Activated CD8-positive, alpha-beta memory T cell treated with anti-CD3 and anti-CD28 coated beads, Interleukin-2, amount 50 U/mL, for 48 hours (primary cell): ENCODE measurements around the gene LVRN.
"Not testable (repeated sequence)": the region's sequence is repeated elsewhere in the genome, so short reads cannot be mapped to it uniquely, and the experiment has no call there.

ENCODE experiments used
- DNase-seq: peaks from one replicate; pipeline ENCODE4 v3.0.0-alpha.2; 2020

Gene LVRN, protein sequence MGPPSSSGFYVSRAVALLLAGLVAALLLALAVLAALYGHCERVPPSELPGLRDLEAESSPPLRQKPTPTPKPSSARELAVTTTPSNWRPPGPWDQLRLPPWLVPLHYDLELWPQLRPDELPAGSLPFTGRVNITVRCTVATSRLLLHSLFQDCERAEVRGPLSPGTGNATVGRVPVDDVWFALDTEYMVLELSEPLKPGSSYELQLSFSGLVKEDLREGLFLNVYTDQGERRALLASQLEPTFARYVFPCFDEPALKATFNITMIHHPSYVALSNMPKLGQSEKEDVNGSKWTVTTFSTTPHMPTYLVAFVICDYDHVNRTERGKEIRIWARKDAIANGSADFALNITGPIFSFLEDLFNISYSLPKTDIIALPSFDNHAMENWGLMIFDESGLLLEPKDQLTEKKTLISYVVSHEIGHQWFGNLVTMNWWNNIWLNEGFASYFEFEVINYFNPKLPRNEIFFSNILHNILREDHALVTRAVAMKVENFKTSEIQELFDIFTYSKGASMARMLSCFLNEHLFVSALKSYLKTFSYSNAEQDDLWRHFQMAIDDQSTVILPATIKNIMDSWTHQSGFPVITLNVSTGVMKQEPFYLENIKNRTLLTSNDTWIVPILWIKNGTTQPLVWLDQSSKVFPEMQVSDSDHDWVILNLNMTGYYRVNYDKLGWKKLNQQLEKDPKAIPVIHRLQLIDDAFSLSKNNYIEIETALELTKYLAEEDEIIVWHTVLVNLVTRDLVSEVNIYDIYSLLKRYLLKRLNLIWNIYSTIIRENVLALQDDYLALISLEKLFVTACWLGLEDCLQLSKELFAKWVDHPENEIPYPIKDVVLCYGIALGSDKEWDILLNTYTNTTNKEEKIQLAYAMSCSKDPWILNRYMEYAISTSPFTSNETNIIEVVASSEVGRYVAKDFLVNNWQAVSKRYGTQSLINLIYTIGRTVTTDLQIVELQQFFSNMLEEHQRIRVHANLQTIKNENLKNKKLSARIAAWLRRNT

DNA sequence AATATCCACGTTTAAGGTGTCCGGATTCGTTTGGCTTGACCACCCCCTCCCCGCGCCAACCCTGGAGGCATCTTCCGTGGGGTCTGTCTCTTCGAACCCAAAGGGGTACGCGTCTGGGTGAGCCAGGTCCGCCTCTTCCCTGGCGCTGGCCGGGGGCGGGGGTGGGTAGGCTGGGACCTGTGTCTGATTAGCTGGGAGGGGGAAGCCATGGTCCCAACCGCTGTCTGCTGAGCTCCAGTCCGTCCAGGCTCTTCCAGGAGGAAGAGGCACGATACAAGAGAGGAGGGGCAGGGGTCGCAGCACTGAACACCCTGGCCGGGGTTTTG lies at the start of gene LVRN:
Gene LVRN (plus strand): TSS at position 237 of the 326 bp plus-strand sequence. CDS start 143 bp downstream, outside the sequence.
- DNase-seq, result peak; percentile 44

- DNase-seq, result not testable (repeated sequence)
These were observed 48.5 kb upstream of the LVRN start for GRCh38 chr5:115913623-115914400.

DNA sequence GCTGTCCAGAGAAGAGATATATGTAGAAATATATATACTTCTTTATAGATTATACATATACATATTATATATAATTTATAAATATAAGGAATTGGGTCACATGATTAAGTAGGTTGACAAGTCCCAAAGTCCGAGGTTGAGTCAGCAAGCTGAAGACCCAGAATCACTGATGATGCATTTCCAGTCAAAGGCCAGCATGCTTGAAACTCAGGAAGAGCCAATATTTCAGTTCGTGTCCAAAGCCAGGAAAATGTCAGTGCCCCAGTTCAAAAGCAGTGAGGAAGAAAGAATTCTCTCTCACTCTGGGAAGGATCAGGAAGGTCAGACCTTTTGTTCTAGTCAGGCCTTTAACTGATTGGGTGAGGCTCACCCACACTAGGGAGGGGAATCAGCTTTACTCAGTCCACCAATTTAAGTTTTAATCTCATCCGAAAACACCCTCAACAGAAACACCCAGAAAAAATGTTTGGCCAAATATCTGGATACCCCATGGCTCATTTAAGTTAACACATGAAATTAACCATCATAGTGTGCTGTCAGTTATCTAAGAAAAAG lies 42.0 kb upstream of the LVRN start:
- DNase-seq, result no peak

DNA sequence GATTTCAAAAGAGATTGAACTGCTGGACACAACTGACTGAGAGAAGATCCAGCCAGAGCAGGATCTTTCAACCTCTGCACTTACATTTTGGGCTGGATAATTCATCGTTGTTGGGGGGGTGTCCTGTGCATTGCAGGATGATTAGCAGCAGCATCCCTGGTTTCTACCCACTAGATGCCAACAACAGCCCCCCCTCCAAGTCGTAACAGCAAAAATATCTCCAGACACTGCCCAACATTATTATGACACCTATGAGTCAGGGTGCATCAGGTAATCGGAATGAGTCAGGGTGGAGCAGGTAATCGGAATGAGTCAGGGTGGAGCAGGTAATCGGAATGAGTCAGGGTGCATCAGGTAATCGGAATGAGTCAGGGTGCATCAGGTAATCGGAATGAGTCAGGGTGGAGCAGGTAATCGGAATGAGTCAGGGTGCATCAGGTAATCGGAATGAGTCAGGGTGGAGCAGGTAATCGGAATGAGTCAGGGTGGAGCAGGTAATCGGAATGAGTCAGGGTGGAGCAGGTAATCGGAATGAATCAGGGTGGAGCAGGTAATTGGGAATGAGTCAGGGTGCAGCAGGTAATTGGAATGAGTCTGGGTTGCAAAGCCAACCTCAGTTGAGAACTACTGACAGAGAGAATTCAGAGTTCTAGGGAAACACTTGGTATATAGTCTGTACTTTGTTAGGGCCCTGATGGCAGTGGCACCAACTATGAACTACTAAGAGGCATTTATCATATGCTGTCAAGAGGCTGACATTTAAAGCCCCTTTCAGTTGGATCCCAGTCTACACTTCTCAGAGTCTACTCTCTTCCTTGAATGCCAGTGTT lies 33.5 kb upstream of the LVRN start:
- not testable (repeated sequence) for DNase-seq

DNA sequence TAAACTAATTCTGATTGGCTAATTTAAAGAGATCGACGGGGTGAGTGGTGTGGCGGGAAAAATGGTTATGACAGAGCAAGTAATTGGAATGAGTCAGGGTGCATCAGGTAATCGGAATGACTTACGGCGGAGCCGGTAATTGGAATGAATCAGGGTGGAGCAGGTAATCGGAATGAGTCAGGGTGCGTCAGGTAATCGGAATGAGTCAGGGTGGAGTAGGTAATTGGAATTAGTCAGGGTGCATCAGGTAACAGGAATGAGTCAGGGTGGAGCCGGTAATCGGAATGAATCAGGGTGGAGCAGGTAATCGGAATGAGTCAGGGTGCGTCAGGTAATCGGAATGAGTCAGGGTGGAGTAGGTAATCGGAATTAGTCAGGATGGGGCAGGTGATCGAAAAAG lies 32.1 kb upstream of the LVRN start:
- not testable (repeated sequence) for DNase-seq

GRCh38 chr5:115930630-115931337 lies 31.5 kb upstream of the LVRN start:
- DNase-seq, result no peak

DNA sequence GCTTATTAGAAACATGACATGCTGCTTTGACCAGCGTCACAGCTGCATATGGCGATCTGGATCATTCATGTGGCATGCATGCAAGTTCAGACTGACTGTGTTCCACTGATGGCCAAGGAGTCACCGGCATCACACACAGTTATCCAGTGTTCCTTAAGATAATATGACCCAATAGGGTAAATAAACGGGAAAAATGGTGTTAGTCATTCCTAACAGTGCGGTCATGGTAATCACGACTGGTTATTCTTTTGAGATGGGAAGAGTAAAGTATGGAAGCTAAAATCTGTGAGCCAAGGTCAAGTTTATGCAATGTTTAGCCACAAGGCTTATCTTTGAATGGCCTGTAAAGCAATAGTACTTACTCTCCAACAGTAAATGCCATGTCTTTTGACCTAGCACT lies 29.3 kb upstream of the LVRN start:
- DNase-seq, result no peak

DNA sequence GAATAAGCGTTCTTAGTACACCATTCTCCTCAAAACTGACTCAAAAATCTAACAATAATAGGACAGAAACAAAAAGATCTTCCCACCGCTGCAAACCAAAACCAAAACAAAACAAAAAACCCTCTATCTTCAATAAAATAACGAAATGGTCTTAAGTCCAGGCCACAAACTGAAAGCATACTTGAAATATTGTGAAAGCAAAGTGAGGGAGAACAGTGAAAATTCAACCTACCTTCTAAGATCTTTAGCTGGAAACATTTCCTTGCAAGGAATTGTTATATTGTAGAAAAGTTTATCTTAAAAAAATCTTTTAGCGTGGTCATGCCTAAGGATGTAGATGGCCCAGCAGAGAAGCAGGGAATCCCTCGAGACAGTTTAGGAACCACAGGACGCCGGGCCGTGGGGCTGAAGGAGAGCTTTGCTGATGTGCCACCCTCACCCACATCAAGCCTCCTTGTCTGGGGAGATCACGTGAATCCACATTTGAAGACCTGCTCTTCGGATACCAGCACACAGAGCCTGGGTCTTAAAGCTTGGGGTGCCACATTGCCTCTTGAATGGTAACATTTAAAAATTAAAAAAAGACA lies 27.8 kb upstream of the LVRN start:
- no peak for DNase-seq

- no peak for DNase-seq
These were observed 26.2 kb upstream of the LVRN start for GRCh38 chr5:115936031-115936430.

GRCh38 chr5:115939059-115939458 lies 23.2 kb upstream of the LVRN start:
- DNase-seq, result no peak

DNA sequence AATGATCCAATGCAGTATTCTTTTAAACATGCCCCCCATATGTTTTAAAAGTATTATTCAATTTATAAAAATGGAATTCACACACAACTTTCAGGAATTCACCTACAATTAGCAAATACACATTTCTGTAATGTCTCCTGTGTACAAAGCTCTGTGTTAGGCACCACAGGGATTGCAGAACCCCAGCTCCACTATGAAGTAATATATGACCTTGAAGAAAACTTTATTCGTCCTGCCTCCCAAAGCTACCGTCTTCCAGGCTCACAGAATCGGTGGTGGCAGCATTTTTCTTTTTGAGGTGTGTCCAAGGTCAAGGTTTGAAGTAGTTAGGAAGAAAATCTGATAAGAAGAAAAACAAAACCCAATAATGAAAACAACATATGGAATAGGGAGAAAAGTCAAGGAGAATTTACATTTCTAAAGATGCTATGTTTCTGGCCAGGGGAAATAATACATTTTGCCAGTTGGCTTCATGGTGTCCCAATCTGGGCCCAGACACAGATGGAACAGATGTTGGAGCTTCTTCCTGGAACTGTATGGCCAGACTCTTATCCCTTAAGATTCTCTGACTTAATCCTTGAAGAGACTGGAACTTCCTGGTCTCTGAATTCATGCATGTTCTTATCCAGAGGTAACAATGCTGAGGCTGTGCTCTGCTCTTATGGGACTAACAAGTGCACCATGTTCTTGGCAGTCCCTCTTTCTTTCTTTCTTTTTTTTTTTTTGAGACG lies 22.0 kb upstream of the LVRN start:
- no peak for DNase-seq

DNA sequence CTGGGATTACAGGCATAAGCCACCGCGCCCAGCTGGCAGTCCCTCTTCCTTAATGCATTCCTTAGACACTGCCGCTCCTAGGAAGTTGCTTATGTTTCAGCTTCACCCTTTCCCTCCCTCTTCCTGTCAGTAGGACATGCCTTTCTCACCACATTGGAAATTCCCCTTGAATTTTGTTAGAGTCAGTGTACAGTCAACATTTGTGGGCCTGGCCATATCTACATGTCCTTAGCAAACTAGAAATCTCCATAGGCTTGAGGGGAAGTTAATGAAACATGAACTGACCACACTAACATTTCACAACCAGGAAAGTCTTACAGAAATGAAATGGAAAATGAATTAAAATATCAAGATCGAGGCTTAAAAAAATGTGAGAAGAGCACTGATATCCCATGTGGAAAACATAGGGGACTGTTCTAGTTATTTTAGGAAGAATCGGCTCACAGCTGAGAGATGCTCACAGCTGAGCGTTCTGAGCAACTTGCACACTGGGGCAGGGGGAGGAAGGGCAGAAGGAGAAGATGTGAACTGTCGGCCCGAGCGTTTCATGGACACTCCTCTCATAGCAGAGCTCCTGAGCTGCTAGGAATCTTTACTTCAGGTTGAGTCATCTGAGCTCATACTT lies 21.1 kb upstream of the LVRN start:
- no peak for DNase-seq

- DNase-seq, result no peak
These were observed 17.8 kb upstream of the LVRN start for GRCh38 chr5:115944501-115944900.

DNA sequence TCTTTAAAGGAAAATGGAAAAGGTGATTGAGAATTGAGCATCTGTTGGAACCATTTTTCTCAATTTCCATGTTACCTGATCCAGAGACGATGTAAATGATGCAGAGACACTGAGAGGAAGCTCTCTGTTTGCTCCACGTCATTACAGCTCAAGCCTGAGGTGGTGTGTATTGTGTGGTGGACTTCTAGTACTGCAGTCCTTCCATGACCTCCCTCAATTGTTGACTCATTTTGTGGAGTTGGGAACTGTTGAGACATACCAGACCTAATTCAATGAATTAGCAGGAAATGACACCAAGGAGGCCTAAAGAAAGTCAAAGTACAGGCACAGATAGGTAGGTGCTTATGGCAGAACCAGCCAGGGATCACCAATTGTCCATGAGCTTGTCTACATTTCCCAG lies 15.6 kb upstream of the LVRN start:
- no peak for DNase-seq

- no peak for DNase-seq
These were observed 15.0 kb upstream of the LVRN start for GRCh38 chr5:115947260-115947659.

- no peak for DNase-seq
These were observed 14.2 kb upstream of the LVRN start for GRCh38 chr5:115948091-115948534.

DNA sequence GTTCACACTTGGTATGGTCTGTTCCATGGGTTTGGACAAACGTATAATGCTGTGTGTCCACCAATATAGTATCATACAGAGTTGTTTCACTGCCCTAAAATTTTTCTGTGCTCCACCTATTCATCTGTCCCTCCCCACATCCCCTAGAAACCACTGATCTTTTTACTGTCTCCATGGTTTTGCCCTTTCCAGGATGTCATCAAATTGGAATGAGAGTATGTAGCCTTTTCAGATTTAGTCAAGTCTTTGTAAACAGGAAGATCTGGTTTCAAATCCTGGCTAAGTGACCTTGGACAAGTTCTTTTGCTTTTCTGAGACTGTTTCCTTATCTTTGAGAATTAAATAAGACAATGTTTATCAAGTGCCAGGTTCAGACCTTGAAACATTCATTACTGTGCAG lies 13.2 kb upstream of the LVRN start:
- DNase-seq, result no peak

DNA sequence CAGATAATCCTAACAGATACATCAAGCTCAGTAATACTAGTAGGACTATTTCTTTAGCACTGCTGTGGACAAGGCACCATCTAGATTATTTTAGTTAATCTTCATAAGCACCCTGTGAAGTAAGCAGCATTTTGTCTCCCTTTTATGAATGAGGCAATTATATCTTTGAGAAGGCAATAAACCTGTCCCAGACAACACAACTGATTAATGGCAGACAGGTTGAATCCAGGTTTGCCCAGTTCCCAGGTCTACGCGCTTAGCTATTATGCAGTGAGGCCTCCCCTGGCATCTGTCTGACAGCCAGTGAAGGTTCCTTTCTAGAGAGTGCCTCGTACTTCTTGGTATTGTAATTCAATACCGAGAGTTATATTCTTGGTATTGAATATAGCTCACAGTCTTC lies 9.7 kb upstream of the LVRN start:
- no peak for DNase-seq

- no peak for DNase-seq
These were observed 8.1 kb upstream of the LVRN start for GRCh38 chr5:115954144-115954543.
